Middle frontal gyrus (tissue), 1 donor: Measurements from ENCODE around the gene FOXA2.

Source experiments
- DNase-seq: peaks from one replicate; pipeline ENCODE4 v3.0.0-alpha.2; 2015; ENCODE audit warnings: low spot score; ENCODE audit errors: extremely low spot score

FOXA2 gene

DNA sequence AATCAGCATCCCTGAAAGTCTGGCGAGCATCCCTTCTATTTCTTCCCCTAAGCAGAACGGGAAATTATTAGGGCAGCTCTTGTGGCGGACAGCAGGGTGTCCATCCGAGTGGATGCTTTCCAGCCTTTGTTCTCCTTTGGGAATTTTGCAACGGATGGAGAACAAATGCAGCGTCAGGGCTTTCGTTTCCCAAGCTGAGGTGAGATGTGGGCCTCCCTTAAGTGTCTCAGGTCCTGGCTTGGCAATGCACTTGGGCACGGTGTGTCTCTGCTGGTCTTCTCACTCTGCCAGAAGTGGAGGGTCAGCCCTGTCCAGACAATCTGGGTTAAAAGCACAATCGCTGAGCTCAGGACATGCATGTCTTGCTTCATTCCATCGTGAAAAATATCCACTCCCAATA is 43.5 kb downstream of the FOXA2 start:
- no peak for DNase-seq

DNA sequence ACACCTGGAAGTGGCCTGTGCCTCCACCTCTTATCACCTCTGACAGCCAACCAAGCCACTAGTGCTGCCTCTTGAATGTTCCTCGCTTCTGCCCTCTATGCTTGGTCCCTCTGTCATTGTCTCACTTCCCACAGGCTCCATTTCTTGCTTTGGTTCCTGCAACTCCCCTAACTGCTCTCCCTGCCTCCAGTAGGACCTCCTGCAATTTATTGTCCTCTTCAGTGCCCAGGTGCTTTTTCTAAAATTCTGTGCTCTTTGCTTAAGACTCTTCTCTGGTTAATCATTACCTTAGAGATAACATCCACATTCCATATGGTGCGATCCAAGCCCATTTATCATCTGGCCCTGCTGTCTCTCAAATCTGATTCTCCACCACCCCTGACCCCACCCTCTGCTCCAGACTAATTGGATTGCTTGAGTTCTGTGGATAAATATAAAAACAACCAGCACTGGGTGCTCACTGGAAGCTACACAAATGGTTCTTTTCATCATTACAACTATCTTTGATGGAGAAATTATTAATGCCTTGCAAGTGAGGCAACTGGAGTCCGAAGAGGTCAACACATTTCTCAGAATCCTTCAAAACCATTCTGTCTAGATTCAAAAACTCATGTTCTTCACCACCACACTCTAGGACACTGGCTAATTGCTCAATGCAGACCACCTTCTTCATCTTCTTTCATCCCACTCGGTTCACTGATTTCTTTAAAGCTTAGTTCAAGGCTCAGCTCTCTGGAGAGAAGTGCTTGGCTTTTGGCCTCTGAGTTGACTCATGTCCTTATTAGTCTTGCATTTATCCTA is 47.2 kb downstream of the FOXA2 start:
- DNase-seq, result no peak

DNA sequence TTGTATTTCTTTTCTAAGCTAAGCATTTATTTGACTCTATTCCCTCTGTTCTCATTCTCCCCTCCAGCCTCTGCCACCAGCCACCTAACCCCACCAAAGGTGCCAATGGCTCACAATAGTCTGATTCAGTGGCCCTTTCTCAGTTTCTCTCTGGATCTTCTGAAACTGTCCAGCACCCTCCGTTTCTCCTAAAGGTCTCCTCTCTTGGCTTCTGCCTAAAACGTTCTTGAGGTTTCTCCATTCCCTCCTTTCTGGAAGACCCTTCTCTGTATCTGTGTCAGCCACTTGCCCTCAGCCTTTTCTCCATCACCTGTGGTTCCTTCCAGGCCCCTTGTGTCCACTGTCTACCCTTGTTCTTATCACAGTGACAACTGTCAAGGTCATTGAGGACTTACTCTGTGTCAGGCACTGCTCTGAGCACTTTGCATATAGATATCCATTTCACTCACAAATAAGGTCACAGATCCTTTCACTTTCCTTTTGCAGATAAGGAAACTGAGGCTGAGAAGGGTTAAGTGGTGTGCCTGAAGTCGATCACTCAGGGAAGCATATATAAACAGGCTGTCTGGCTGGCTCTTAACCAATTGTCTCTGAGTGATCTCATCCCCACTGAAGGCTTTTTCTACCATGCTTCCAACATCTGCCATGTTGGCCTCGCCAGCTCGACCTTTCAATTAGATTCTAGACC is 48.1 kb downstream of the FOXA2 start:
- no peak for DNase-seq

DNA sequence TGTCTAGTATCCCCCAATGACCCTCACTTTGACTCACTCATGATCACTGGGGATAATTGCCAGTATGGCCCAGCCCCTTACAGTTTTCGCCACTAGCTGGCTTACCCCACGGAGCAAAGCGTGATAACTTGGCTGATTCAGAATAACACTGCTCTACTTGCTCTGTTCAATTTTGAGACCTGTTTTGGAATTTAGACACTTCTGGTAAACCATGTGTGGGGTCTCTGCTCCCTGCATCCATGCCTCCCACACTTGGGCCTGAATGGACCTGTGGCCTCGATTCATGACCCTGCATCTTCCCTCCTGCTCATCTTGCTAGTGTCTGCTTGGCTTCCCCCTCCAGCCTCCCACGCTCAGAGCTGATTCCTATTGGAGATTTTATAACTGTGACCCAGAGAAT is 48.9 kb downstream of the FOXA2 start:
- no peak for DNase-seq

DNA sequence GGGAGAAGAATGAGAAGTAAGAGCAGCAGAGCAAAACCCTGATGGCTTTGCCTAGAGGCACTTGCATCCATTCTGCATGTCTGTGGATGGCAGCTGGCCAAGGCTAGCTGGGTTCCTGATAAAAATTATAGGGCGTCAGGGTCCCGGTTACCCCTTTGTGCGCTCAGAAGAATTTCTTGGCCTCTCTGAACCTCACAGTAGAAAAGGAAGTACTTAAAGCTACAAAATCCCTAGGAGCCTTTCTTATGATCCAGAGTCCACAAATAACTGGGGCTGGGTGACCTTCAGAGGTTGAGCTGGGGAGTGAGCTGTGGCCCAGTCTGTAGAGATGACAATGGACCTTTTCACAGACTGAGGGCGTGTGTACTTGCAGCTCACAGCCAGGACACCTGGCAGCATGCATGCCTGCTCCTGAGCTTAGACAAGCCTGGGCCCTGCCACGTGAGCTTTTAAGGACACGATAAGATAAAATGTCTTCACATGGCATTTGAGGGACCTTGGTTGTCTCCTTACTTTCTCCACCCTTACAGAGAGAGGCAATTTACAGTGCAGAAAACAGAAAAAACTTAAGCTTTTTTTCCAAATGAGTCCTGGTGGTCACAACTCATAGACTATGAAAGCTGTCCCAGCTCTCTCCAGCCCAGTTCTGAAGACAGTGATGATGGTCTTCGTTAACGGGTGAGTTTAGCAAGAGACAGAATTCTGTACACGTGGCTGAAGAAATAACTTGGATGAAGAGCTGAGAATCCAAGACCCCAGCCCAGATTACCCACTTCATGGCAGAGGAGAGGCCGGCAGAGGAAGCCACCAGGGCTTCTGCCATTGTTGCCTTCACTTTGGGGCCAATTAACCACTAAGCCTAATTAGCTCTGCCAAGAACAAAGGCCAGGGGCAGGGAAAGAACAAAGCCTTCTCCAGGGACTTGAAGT is 50.3 kb downstream of the FOXA2 start:
- DNase-seq, result no peak

DNA sequence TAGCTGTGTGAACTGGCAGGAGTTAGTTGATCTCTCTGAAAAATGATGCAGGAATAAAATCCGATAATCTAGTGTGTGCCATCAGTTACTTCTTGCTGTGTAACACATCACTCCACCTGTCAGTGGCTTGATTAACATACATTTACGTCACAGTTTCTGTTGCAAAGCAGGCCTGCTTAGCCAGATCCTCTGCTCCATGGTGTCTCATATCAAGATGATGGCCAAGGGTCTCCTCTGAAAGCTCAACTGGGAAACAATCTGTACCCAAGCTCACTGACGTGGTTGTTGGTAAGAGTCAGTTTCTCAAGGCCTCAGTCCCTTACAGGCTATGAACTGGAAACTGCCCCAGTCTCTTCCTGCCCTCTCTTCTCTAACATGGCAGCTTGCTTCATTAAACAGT is 51.8 kb downstream of the FOXA2 start:
- no peak for DNase-seq

DNA sequence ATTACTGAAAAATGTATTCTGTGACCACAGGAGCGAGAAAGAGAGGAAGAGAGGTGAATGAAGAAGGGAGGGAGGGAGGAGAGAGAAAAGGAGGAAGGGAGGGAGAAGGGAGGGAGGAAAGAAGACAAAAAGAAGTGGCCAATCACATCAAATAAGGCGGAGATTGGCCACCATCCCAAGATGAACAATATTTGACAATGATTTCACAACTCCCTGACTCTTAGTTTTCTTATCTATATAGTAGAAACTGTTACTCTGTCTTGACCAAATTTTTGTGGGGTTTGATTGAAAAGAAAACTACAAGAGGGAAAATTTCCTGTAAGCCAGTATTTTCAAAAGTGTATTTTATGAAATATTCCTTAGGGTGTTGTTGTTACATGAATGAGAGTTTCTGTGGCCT is 52.6 kb downstream of the FOXA2 start:
- DNase-seq, result no peak

DNA sequence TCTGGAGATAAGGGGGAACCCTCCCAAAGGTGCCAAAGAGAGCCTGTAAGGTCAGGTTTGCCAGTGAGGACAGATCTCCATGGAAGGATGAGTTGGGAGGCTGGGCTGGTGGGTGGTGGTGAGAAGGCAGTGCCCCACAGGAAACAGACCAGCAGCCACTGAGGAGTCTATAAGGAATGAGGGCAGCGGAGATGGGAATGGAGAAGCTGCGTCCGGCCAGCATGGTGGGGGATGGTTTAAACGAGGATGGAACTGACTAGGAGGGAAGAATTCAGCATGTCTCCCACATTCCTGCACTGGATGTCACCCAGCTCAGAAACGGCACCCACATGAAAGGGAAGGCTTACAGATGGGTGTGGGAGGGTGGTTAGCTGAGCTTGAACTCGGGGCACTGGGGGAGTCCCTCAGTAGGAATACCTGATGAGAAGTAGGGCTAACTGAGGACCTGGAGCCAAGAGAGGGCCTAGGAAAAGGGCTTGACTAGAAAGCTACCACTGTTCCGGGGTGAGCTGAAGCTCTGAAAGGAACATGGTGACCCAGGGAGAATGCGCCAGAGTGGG is 53.2 kb downstream of the FOXA2 start:
- DNase-seq, result no peak
